AG04450 (cell line): ENCODE data around the gene MSI2. TPM values are rescaled to one million over a fixed set of nuclear protein-coding genes. Genes with fewer than 3 reads are reported as not detected.

Source experiments
- CTCF ChIA-PET: fragments of 300-600, 350-600 bp; formaldehyde crosslinking; extraction: SDS; loops from one replicate; lab custom pipeline; 2022; ENCODE audit warnings: antibody characterized with exemption, inconsistent platforms; lab: Charles Lee
- POLR2A ChIA-PET: fragments of 350-600 bp; formaldehyde crosslinking; extraction: SDS; loops from one replicate; lab custom pipeline; 2021; ENCODE audit warnings: antibody characterized with exemption, inconsistent platforms; lab: Yijun Ruan, JAX
- DNase-seq: peaks from one replicate; pipeline ENCODE4 v3.0.0-alpha.2; 2011; ENCODE audit warnings: low read depth, low spot score
- H3K27ac ChIP-seq: one replicate; pipeline ENCODE4 v1.5.1; 2012; ENCODE audit warnings: low read depth, low read length, control low read depth
- H3K27me3 ChIP-seq: one replicate; pipeline ENCODE4 v1.6.0; 2012; ENCODE audit warnings: low read length; ENCODE audit not compliant: control insufficient read depth, insufficient read depth
- H3K4me3 ChIP-seq: 2 replicates; pipeline ENCODE4 v1.5.1; 2011; ENCODE audit warnings: mild to moderate bottlenecking, low read depth, low read length, control low read depth
- H3K9me3 ChIP-seq: 2 replicates; pipeline ENCODE4 v1.5.1; 2012; ENCODE audit warnings: low read length; ENCODE audit not compliant: control insufficient read depth, insufficient read depth
- CTCF ChIP-seq: IDR thresholded peaks from 2 replicates; pipeline ENCODE4 v1.5.1; 2011; ENCODE audit warnings: low read depth, low read length, control low read depth, inconsistent platforms
- polyA plus RNA-seq: library from polyadenylated mRNA; depleted of rRNA; stranded (reverse); fragments of >200 nt; gene quantifications from 2 replicates; pipeline ENCODE4 v1.2.3, GENCODE V29; 2011

Gene MSI2
- polyA plus RNA-seq, 1 experiment: 26.2 TPM

GRCh38 chr17:57266902-57267311 lies 10.6 kb downstream of the MSI2 start:
- Histone ChIP-seq H3K9me3 (no peaks in the 10 kb centered on the region), H3K27me3 (no peaks in the 10 kb centered on the region), H3K27ac (no peak overlapping the region), H3K4me3 (no peak overlapping the region)
- DNase-seq: no peak
- ChIA-PET POLR2A (interaction anchor here (0.7 kb wide), 1 partner anchor 9 kb away, joined by 4 read pairs; no protein-coding TSS in a partner anchor), CTCF (interaction anchor here (0.5 to 1.6 kb wide), 3 partner anchors 24 to 405 kb away, joined by 3 to 8 read pairs (median 3); no protein-coding TSS in a partner anchor)
- no peak for TF ChIP-seq CTCF

- H3K4me3 ChIP-seq: no peak overlapping the region
- no peak for TF ChIP-seq CTCF
- DNase-seq: no peak
- no peaks in the 10 kb centered on the region for H3K27me3 ChIP-seq
- no peak overlapping the region for H3K27ac ChIP-seq
- ChIA-PET POLR2A (no interaction called here), CTCF (interaction anchor here (0.6 to 1.6 kb wide), 3 partner anchors 25 to 637 kb away, joined by 3 to 8 read pairs (median 3); no protein-coding TSS in a partner anchor)
- no peaks in the 10 kb centered on the region for H3K9me3 ChIP-seq
Measured at GRCh38 chr17:57268181-57268580, 11.9 kb downstream of the MSI2 start.

- Histone ChIP-seq H3K27me3 (no peaks in the 10 kb centered on the region), H3K4me3 (no peak overlapping the region), H3K9me3 (no peaks in the 10 kb centered on the region), H3K27ac (no peak overlapping the region)
- CTCF ChIA-PET: no interaction called here
- DNase-seq: no peak
- no peak for TF ChIP-seq CTCF
- POLR2A ChIA-PET: no interaction called here
Measured at GRCh38 chr17:57269052-57269451, 12.7 kb downstream of the MSI2 start.

GRCh38 chr17:57269598-57270255 lies 13.4 kb downstream of the MSI2 start:
- no peak for DNase-seq
- TF ChIP-seq CTCF: no peak
- no peak overlapping the region for H3K27ac ChIP-seq
- no peak overlapping the region for H3K4me3 ChIP-seq
- POLR2A ChIA-PET: no interaction called here
- CTCF ChIA-PET: interaction anchor here (1.1 to 1.8 kb wide), 3 partner anchors 10 to 403 kb away, joined by 3 to 4 read pairs (median 3); no protein-coding TSS in a partner anchor
- no peaks in the 10 kb centered on the region for H3K9me3 ChIP-seq
- H3K27me3 ChIP-seq: no peaks in the 10 kb centered on the region

GRCh38 chr17:57270801-57271245 lies 14.5 kb downstream of the MSI2 start:
- DNase-seq: no peak
- CTCF ChIA-PET: interaction anchor here (0.8 to 1.8 kb wide), 3 partner anchors 27 to 401 kb away, joined by 3 to 5 read pairs (median 4); no protein-coding TSS in a partner anchor
- POLR2A ChIA-PET: no interaction called here
- TF ChIP-seq CTCF: no peak
- Histone ChIP-seq H3K27me3 (no peaks in the 10 kb centered on the region), H3K9me3 (no peaks in the 10 kb centered on the region), H3K27ac (no peak overlapping the region), H3K4me3 (no peak overlapping the region)
